Measurements from ENCODE around the gene ARID1A. TPM values are rescaled to one million over a fixed set of nuclear protein-coding genes. Genes with fewer than 3 reads are reported as not detected.
A peak's percentile ranks its signal among the peaks of the same experiment; 100 is the strongest.
"Not testable (repeated sequence)": the region's sequence is repeated elsewhere in the genome, so short reads cannot be mapped to it uniquely, and the experiment has no call there.

ARID1A gene
- total RNA-seq, 4 donors from 2014 or later = 22.3 to 51.0 (median 35.0) TPM

DNA sequence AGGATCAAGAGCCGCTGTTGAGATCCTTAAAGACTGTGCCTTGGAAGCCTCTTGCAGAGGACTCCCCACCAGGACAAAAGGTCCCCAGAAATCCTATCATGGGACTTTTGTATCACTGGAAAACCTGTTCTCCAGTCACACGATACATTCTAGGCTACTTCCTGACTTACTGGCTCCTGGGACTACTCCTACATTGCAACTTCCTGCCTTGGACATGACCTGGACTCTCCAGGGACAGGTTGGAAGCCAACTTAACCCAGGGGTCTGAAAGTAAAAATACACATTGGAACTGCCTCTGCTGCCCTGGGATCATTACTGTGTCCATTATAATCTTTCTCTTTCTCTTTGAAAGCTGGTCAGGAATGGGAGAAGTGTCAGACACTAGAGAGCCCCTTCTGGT is 101.8 kb downstream of the ARID1A start:
- ATAC-seq = peak; percentile 20 to 25
- H3K9me3 ChIP-seq = no peaks in the 10 kb centered on the region
- in situ Hi-C loops (cut with MboI; ENCODE audit: low sequenced_read_pairs in 4 of 4) (loop anchor here in 3 of 4 donors (5.0 to 10.0 kb wide), 3 partner anchors 123 to 195 kb away; no protein-coding TSS in a partner anchor), intact Hi-C loops (cut with DNase I; ENCODE audit: low total_unique reads) (no loop called here)
- TF ChIP-seq POLR2A (IDR thresholded peaks at IDR 0.05) = peak in 1 of 2 donors; percentile 5
- TF ChIP-seq, protein P1, sequence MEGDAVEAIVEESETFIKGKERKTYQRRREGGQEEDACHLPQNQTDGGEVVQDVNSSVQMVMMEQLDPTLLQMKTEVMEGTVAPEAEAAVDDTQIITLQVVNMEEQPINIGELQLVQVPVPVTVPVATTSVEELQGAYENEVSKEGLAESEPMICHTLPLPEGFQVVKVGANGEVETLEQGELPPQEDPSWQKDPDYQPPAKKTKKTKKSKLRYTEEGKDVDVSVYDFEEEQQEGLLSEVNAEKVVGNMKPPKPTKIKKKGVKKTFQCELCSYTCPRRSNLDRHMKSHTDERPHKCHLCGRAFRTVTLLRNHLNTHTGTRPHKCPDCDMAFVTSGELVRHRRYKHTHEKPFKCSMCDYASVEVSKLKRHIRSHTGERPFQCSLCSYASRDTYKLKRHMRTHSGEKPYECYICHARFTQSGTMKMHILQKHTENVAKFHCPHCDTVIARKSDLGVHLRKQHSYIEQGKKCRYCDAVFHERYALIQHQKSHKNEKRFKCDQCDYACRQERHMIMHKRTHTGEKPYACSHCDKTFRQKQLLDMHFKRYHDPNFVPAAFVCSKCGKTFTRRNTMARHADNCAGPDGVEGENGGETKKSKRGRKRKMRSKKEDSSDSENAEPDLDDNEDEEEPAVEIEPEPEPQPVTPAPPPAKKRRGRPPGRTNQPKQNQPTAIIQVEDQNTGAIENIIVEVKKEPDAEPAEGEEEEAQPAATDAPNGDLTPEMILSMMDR (IDR thresholded peaks at IDR 0.05 in 4 of 5, conservative IDR thresholded peaks at IDR 0.05 in 1 of 5) = no peak
- DNase-seq = no peak
- no peak overlapping the region for H3K4me3 ChIP-seq
- H3K27ac ChIP-seq = peak overlapping the region; percentile 77 to 89 (median 80)
- H3K36me3 ChIP-seq = peaks cover 0 to 11% of the 10 kb centered on the region in 2 donors
- peaks cover 30 to 39% of the 10 kb centered on the region in 2 donors for H3K4me1 ChIP-seq
- no peaks in the 10 kb centered on the region for H3K27me3 ChIP-seq

DNA sequence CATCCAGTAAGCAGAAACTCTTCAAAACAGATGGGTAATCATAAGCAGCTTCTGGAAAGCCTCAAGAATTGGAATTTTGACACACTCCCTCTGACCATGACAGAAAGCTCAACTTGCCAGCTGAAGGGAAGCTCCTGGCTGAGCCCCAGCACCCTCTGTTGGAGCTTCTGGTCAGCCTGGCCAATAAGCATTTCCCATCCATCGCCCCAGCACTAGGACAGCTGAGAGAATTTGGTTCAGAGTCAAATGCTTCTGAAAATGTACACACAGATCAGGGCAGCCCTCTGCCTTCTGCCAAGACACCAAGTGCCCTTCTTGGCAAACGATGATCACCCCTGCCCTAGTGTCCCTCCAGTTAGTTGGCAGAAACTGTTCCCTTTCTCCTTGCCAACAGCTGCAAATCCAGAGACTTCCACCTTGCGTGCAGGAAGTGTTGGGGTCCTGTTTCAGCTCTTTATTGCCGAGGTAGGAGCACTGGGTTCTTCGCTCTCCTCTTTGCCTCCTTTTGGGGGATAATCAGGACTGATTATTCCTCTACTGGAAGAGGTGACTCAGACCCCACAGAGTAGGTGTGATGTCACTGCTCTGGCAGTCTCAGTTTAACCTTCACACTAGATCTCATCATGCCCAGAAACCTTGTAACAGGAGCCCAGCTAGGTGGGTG is 103.8 kb downstream of the ARID1A start:
- Histone ChIP-seq H3K27ac (peak overlapping the region; percentile 77 to 89 (median 80)), H3K27me3 (no peaks in the 10 kb centered on the region), H3K4me3 (peak overlapping the region; percentile 5 to 24 (median 14)), H3K9me3 (no peaks in the 10 kb centered on the region), H3K4me1 (peaks cover 30 to 39% of the 10 kb centered on the region in 2 donors), H3K36me3 (peaks cover 0 to 3% of the 10 kb centered on the region in 2 donors)
- no peak for TF ChIP-seq POLR2A (IDR thresholded peaks at IDR 0.05)
- TF ChIP-seq, protein P1 (IDR thresholded peaks at IDR 0.05 in 4 of 5, conservative IDR thresholded peaks at IDR 0.05 in 1 of 5) = no peak
- intact Hi-C loops (cut with DNase I; ENCODE audit: low total_unique reads) = no loop called here
- ATAC-seq = peak; percentile 82 to 85
- peak; percentile 51 to 75 for DNase-seq
- in situ Hi-C loops (cut with MboI; ENCODE audit: low sequenced_read_pairs in 4 of 4) = loop anchor here in 3 of 4 donors (5.0 to 10.0 kb wide), 3 partner anchors 125 to 197 kb away; no protein-coding TSS in a partner anchor

DNA sequence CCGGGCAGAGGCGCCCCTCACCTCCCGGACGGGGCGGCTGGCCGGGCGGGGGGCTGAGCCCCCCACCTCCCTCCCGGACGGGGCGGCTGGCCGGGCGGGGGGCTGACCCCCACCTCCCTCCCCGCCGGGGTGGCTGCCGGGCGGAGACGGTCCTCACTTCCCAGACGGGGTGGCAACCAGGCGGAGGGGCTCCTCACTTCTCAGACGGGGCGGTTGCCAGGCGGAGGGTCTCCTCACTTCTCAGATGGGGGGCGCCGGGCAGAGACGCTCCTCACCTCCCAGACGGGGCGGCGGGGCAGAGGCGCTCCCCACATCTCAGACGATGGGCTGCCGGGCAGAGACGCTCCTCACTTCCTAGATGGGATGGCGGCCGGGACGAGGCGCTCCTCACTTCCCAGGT is 108.1 kb downstream of the ARID1A start:
- H3K36me3 ChIP-seq; DNase-seq; H3K4me3 ChIP-seq; H3K9me3 ChIP-seq; ATAC-seq; H3K27ac ChIP-seq; intact Hi-C loops (cut with DNase I; ENCODE audit: low total_unique reads); in situ Hi-C loops (cut with MboI; ENCODE audit: low sequenced_read_pairs in 4 of 4); H3K27me3 ChIP-seq: not testable (repeated sequence)
- peaks cover 17 to 21% of the 10 kb centered on the region in 2 donors for H3K4me1 ChIP-seq

DNA sequence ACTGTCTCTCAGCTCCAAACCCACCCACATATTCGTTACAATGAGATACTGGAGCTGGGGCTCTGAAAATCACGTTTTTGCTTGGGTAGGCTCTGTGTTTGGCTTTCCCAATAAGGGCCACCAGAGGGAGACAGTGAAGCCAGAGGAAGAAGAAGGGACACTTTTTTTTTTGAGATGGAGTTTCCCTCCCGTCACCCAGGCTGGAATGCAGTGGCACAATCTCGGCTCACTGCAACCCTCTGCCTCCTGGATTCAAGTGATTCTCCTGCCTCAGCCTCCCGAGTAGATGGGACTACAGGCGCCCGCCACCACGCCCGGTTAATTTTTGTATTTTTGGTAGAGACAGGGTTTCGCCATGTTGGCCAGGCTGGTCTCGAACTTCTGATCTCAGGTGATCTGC is 114.3 kb downstream of the ARID1A start:
- H3K9me3 ChIP-seq; H3K4me3 ChIP-seq; H3K27ac ChIP-seq; H3K27me3 ChIP-seq; in situ Hi-C loops (cut with MboI; ENCODE audit: low sequenced_read_pairs in 4 of 4); H3K36me3 ChIP-seq; H3K4me1 ChIP-seq: not testable (repeated sequence)
- intact Hi-C loops (cut with DNase I; ENCODE audit: low total_unique reads) = loop anchor here (5.0 kb wide), 1 partner anchor 67 kb away; no protein-coding TSS in a partner anchor
- DNase-seq (peak in 1 of 2 donors; percentile 58), ATAC-seq (peak; percentile 71 to 85)
- TF ChIP-seq, protein P1 (IDR thresholded peaks at IDR 0.05 in 4 of 5, conservative IDR thresholded peaks at IDR 0.05 in 1 of 5) = peak; percentile 35 to 75 (median 61)

DNA sequence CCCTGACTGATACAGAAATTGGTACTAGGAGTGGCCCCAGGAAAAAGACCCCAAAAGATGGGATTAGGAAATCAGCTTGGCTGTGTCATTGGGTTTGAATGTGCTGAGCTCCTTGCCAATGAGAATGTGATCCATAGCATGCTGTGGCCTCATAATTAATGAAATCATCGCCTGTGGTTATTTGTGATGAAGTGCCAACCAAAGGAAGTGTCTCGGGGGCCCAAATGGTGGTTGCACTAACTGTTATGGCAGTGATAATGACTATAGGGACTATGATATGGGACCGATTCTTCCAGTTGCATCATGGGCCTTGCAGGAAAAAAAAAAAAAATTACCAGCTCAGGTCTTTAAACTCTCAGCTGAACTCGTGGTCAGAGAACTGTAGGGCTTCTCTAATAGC is 115.2 kb downstream of the ARID1A start:
- ATAC-seq (no peak), DNase-seq (no peak)
- Histone ChIP-seq H3K4me1 (no peaks in the 10 kb centered on the region), H3K27ac (no peak overlapping the region), H3K36me3 (no peaks in the 10 kb centered on the region), H3K4me3 (no peak overlapping the region), H3K9me3 (no peaks in the 10 kb centered on the region), H3K27me3 (no peaks in the 10 kb centered on the region)
- no peak for TF ChIP-seq POLR2A (IDR thresholded peaks at IDR 0.05)
- TF ChIP-seq, protein P1 (IDR thresholded peaks at IDR 0.05 in 4 of 5, conservative IDR thresholded peaks at IDR 0.05 in 1 of 5) = no peak
- in situ Hi-C loops (cut with MboI; ENCODE audit: low sequenced_read_pairs in 4 of 4) = no loop called here
- intact Hi-C loops (cut with DNase I; ENCODE audit: low total_unique reads) = loop anchor here (5.0 kb wide), 1 partner anchor 66 kb away; no protein-coding TSS in a partner anchor

All from gastrocnemius medialis (tissue), 4 donors.